ENCODE results near the gene ITGB7.

The ITGB7 gene

DNA sequence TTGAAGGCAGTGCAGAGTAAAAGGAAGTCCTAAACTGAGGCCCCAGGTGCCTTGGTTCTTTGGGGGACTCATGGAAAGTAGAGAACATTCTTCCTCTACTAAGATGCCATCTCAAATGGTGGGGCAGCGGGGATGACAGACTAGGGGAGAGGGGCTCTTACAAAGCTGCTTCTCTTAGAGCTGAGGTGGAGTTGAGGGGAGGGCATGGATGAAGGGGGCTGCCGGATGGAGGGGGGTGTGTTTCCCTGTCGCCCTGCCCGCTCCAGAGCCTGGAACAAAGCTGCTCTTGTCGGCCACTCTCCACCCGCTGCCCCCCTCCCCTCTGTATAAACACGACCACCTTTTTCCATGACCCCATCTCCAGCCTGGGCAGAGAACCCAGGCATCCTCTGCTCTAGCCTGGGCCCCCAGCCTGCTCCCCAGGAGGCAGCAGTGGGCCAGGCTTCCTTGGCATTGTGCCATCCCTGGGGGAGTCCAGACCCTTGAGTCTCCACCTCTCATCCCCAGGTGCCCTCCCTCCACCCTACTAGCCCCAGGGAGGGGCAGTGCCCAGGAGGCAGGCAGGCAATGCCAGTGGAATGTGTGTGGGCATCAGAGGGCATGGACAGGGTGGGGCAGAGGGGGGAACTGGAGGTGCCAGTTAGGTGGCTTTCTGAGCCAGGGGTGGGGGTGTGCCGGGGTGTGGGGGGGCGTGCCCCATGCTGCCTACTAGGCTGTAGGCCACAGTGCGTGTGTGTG lies 23.2 kb upstream of the ITGB7 start:
- FAIRE-seq: no peak

DNA sequence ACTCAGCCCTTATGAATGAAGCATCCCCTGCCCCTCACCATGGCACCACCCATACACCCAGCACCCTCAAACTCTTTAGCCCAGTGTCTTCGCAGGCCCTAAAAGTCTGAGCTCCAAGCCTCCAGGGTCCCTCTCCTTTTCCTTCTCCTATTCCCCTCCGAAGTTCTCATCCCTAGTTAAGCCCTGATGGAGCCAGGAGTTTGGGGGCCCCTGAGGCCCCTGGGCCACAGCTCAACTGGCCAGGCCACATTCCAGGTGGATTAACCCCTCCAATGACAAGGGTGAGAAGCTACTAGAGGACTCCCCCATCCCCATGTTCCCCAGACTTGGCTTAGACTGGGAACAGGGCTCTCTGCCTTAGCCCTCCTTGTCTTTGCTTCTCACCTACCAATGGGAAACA lies 22.4 kb upstream of the ITGB7 start:
- no peak for FAIRE-seq

GRCh38 chr12:53227836-53228235 lies 20.8 kb upstream of the ITGB7 start:
- no peak for FAIRE-seq

DNA sequence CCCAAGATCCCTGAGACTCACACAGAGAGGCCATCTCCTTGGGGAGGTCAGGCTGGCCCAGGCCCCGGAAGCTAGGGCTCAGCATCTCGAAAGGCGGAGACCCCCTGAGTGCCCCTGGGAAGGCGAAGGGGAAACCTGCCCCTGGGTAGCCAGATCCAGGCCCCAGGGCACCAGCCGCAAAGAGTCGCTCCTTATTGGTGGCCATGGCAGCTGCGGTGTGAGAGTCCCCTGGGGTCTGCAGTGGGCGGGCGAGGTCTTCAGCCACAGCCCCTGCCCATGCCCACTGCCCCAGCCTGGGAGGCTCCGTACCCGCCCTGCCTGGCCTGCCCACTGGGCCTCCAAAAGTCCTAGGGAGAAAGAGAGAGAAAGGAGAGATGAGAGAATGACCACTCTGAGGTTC lies 20.3 kb upstream of the ITGB7 start:
- FAIRE-seq: no peak

DNA sequence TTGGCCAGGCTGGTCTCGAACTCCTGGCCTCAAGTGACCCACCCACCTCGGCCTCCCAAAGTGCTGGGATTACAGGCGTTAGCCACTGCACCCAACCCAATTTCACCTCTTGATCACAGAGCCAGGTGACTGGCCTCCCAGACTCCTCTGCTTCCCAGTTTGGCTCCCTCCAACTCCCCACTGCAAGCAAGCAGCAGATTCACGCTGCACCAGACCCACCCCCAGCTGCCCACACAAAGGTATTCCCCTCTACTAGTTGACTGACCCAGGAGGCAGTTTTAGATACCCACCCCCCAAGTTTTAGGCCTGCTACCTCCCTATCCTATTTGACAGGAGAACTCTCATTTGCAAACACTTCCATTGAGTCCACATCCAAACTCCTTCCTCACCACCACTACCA lies 19.8 kb upstream of the ITGB7 start:
- no peak for FAIRE-seq

DNA sequence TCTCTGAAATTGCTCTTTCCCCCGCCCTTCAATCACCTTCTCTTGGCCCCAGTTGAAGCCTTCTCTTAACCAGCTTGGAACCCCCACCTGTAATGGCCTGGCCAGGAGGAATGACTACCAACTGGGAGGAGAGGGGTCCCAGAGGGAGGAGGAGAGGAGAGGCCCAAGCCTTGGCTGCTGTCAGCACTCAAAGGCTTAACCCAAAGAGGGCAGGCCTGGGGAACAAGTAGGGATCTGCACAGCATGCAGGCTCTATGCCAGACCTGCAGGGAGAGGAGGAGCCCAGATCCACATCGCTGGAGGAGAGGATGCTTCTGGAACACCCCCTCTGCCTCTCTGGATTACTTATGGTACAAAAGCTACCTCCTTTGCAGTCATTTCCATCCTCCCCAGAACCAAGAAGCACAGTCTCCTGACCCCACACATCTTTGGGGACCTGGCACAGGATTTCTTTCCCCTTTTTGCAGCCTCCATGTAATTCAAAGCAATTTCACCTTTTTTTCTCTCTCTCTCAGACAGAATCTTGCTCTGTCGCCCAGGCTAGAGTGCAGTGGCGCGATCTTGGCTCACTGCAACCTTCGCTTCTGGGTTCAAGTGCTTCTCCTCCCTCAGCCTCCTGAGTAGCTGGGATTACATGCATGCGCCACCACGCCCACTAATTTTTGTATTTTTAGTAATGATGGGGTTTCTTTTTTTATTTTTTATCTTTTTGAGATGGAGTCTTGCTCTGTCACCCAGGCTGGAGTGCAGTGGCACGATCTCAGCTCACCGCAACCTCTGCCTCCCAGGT lies 18.8 kb upstream of the ITGB7 start:
- no peak for FAIRE-seq

DNA sequence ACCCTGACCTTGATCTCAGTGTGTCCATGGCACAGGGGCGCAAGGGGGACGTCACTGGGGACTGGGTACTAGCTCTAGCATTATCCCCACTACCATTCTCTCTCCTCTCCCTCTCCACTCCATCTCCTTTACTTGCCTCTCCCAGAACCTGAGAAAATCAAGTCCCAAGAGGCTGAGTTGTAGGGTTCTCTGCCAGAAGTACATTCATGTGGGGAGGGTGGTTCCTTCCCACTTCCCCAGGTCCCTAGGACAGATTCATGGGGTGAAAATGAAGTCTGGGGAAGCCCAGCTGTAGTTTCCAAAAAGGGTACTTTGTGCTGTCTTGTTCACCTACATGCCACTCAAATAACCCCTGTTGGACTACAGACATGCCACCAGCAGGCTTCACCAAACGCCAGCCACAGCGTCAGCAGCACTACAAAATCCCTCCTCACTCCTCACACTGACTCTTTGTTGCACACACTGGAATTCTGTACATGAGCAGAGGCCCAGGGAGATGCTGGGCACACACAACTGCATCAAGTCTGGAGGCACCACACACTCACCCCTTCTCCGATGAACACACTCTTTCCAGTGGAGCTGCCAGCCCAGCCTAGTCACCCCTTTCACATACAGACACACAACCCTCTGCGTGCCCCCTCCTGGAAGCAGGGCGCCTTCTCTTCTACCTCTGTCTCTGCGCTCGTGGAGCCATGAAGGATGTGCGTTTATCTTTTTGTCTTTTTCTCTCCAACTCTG lies 18.0 kb upstream of the ITGB7 start:
- no peak for FAIRE-seq

DNA sequence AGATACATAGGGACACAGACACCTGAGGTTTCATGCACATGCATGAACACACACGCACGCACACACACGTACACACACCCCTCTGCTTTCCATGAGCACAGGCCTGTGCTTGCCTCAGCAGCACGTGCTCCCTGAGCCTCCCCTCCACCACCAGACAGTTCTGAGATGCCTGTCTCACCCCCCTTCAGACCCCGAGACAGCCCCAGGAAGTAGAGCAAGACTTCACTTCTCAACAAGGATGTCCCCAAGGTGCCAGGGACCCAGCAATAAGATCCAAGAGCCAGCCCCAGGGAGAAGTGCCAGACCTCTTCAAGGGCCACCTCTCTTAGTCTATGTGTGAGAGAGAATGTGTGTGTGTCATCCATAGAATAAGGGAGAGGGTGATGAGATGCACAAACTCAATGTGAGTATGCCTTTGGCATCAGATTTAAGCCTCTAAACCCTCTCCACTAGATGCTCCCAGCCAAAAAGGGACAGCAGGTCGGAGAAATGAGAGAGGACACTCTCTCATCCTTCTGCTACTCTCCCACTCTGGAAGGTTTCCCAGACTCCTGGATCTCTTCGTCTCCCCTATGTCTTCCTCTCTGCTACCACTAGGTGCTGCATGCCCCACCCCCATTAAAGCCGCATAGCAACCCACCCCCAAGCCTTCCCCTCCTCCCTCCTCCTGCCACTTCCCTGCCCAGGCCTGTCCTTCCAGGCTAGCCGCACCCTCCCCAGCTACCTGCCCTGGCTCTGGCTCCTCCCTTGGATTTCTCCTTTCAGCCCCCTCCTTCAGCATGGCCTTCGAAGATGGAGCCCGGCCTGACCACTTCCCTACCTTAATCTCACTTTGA lies 17.2 kb upstream of the ITGB7 start:
- FAIRE-seq: no peak

GRCh38 chr12:53223389-53224060 lies 16.5 kb upstream of the ITGB7 start:
- FAIRE-seq: no peak

DNA sequence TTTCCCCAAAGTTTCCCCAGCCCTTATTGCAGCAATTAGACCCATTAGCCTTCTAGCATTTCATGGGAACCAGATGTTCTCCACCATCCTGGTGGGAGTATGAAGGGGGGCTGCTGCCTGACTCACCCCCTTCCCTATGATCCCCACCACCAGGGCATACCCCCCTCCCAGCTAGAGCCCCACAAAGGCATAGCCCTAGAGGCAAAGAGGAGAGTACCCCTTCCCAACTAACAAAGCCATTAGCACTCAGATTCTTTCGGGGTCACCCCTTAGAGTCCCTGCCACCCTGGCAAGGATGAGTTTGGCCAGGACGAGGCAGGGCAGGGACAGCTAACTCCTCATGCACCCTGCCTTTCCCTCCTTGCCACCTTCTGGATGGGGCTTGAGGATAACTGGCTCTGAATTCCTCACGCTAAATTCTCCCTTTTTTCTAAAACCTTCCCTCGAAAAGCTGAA lies 15.8 kb upstream of the ITGB7 start:
- FAIRE-seq: no peak

DNA sequence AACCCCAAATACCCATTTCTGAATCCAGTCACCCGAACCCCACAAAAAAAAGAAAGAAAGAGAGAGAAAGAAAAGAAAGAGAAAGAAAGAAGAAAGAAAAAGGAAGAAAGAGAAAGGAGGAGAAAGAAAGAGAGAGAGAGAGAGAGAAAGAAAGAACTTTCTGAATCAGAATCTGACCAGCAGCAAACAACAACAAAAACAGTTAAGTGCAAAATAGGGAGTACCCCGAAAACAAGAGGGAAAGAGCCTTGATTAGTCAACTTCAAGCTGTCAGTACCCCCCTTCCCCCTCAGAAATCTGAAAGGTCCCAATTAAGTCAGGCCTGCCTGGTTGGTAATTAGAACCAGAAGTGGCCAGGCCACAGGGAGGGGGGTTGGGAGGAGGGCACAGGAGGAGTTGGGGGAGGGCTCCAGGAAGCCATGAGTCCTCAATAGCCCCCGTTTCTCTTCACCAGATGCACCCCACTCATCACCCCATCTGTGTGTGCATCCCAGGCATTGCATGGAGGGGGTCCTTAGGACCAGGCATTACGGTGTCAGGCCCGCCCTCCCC lies 15.2 kb upstream of the ITGB7 start:
- FAIRE-seq: no peak

DNA sequence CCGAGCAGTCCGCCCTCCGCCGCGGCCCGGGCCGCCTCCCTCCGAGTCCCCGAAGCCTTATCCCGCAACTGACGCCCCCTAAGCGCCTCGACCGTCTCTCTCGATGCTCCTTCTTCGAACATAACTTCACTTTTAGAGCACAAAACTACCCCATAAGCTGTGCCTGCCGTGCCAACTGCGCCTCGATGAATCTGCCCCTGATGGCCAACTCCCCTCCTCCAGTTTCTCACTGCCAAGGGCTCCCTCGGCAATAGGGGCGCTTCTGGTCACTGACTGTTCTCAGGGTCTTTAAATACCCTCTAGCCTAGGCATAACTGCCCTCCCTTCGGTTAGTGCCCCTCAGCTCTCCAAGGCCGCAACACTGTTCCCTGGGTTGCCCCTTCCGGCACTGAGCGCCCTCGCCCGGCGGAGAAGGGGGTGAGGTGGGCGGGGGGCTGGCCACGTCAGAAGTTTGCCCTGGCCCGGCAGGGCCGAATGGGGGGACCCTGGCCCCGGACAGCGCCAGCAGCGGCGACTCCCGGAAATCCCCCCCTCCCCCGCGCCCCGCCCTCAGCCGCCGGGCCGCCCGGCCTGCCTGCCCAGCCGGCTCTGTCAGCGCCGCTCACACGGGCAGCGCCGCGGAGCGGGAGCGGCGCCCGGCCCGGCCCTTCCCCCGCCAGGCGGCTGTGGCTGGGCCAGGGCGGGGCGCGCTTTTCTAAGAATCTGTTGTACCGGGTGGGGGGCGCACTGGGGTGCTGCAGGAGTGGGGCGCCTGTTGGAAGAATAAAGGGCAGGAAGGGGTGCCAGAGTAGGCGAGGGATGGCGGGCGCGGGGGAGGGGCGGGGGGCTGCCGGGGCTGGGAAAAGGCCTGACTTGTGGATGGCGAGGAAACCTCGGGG lies 14.4 kb upstream of the ITGB7 start:
- FAIRE-seq: no peak

- FAIRE-seq: no peak
These were observed 13.7 kb upstream of the ITGB7 start for GRCh38 chr12:53220694-53221202.

DNA sequence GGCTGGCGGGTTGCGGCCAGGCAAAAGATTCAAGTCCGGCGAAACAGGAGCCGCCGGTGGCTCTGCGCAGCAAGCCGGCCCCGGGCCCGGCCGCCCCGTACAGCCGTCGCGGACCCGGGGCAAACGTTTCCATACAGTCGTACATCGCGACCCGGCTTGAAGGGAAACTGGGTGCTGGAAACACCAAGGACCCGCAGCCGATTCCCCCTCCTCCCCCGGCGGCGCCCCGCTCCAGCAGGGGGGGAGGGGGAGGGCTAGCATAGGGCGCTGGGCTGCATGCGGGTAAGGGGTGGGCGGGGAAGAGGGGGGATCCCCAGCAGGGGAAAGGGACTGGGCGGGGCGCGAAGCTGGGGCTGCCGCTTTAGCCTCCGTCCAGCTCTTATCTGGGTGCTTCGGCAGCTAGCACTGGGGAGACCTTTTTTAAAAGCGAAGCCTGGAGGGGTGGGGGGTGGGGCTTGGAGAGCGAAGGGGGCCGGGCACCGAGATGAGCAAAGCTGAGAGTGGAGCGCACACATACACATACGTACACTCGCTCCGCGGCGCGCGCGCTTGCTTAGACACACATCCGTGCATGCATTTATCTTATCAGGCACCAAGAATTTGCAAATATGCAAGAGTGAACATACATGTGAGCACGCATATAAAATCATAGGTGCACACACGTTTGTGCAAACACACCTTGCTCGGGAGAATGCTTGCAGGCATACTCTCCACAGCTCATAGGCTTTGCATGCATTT lies 13.1 kb upstream of the ITGB7 start:
- FAIRE-seq: no peak

DNA sequence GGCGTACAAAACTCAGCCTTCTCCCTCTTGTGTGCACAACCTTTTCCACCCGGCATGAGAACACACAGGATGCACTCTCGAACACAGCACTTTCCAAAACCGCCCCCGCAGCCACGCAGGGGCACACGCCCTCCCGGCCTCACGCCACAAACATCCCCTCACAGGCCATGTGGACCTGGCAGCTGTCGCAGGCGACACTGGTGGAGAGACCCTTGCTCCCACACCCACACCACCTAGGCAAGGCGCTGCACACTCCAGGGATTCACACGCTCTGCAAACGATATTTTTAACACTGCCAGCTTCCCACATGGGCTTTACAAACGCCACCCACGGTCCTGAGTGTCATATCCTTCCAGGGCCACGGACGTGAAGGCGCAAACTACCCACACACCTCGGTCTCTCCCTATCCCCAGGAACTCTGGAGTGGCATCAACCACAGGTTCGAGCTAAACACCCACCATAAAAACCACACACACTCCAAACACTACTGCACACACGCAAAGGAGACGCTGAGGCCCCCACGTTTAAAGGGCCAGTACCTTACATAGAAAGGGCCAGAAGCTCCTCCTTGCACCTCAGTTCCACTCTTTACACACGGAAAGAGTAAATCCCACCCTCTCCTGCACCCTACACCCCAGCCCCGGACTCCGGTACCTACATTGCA lies 12.4 kb upstream of the ITGB7 start:
- no peak for FAIRE-seq

DNA sequence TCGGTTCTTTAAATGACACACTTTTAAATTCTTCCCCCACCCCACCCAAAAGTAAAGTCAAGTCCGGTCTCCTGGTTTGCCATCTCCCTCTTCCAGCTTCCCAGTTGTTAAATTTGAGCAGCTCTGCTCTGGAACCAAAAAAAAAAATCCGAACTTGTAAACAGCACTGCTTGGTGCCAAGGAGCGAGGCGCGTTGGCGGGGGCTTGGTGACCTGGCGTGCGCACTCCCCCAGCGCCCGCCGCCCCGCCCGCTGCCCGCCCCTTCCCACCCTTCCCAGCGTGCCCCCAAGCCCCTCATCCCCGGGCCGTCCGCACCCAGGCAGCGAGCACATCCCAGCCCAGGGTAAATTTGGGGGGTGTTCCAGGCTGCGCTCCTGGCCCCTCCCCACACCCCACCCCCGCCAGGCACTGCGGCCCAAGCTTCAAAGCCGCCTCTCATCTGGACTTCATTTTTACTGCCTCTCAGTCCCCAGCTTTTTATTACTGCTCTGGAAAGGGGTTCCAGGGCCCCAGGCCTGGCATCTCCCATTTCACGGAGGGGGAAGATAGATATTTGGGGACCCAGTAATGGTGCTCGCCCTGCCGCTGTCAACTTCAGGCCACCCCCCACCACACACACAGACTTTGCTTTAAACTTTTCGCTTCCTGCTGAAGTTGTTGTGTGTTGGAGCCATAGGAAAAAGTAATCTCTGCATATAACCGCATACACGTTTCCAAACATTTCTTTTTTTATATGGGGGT lies 11.7 kb upstream of the ITGB7 start:
- FAIRE-seq: no peak

DNA sequence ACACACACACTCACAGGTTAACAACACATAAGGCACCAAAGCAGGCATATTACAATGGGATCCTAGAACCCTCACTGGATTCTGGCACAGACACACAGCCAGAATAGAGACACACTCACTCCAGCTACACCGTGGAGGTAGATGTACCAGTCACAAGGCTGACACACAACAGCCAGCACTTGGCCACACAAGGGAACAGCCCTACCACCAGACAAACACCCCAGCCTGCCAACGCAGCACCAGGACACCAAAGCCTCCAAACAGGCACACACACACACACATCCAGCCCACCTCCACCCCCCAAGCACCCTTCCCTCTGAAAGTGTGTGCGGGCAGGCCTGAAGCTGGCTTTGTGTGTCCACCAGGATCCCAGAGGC lies 10.9 kb upstream of the ITGB7 start:
- no peak for FAIRE-seq
